HG03025 (cell line): ENCODE data around the gene TNRC6C.
"Not testable (repeated sequence)": the region's sequence is repeated elsewhere in the genome, so short reads cannot be mapped to it uniquely, and the experiment has no call there.

ENCODE experiments used
- ATAC-seq: cut with Tn5 transposase; IDR thresholded peaks from one replicate; pipeline ENCODE4 v1.9.1; 2021; ENCODE audit warnings: mild to moderate bottlenecking, moderate library complexity; ENCODE audit not compliant: unreplicated experiment, low FRiP score

Gene TNRC6C

DNA sequence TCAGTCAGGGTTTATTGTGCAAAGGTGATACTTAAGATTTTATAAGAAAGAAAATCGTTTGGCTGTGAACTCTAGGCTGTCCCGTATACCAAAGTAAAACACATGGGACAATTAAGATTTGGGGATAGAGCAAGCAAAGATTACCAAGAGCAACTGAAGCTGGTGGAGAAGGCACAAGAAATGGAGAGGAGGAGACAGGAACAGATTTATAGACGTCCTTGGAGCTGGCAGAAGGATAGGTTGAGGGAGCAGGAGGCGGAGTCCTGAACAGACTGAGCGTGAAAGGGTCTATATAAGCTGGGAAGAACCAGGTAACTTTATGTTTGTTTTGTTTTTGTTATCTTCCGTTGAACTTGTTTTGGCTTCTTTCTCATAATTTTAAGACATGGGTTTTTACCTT lies 3.8 kb downstream of the TNRC6C start:
- no peak for ATAC-seq

DNA sequence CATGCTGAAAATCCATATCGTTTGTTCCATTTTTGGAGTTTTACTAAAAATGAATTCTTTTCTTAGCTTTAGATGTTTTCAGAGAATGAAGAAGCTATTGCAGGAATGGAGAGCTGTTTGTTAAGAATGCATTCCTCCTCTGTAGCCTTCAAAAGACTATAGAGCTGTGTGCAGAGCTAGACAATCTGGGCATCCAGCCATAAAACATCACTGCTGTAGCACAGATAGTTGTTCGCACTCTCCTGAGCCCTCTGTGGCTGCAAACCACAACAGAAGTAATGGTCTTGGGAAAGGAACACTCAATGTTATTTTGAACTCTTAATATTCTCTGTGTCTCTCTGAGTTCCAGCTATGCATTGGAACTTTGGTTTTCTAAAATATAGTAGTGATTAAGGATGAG lies 4.9 kb downstream of the TNRC6C start:
- ATAC-seq = no peak

DNA sequence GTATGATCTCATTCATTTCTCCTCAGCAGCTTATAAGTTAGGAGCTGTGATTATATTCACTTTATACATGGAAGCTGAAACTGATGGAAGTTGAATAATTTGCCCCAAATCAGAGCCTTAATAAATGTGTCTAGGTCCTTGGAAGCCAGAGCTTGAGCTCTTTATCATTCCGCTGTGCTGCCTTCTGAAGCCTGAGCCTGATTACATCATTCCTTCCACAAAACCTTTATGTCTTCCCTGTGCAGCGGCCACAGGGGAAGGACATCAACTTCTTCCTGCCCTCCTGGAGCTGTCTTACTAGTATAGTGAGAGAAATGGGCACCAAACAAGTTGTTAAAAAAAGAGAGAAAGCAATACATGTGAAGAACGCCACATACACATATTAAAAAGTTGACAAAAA lies 6.8 kb downstream of the TNRC6C start:
- ATAC-seq = no peak

DNA sequence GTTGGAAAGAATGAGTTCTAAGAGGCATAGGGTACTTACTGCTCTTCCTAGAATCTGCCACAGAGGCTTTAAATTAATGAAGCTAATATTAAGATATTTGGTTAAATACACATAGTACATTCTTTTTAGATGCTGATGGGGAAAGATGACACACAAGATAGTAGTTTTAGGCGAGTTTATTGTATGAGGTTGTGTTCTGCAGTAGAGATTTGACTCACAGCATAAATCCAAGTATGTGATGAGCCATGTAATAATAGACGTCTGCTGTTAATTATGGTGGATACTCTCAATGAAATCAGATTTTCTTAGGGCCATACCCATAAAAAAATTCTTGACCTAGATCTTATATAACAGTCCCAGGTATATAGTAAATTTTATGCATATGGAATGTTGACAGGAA lies 8.0 kb downstream of the TNRC6C start:
- no peak for ATAC-seq

DNA sequence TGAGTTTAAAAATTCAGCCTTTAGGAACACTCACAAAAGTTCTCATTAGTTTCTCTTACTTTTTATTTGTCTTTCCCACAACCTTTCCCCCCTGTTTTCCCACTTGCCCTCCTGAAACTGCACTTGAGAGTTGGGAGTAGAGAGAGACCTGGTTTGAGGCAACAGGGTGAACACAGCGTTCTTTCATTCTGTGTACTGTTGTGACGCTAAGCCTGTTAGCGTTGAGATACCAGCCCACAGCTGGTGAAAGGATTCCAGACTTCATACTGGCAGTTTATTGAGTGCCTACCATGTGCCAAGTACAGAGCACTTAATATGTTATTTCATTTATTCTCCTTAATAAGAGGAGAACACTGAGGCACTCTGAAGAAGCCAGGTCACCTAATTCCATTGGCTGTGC lies 10.3 kb downstream of the TNRC6C start:
- no peak for ATAC-seq

DNA sequence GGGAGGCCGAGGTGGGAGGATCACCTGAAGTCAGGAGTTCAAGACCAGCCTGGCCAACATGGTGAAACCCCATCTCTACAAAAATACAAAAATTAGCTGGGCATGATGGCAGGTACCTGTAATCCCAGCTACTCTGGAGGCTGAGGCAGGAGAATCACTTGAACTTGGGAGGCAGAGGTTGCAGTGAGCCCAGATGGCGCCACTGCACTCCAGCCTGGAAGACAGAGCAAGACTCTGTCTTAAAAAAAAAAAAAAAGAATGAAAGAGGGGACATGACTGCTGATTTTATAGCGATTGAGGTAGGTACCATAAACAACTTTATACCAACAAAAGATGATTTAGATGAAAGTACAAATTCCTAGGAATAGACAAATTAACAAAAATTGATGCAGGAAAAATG lies 13.8 kb downstream of the TNRC6C start:
- ATAC-seq = not testable (repeated sequence)

DNA sequence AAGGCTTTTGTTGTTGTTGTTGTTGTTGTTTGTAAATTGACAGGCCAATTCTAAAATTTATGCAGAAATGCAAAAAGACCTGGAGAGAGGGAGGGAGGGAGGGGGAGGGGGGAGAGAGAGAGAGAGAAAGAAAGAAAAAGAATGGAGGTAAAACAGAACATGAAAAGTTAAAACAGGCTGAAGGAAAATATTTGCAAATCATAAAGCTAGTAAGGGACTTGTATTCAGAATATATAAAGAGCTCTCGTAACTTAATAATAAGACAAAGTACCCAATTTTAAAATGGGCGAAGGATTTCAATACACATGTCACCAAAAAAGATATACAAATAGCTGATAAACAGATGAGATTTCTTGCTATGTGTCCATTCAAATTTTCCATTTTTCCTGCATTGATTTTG lies 15.4 kb downstream of the TNRC6C start:
- ATAC-seq = no peak

DNA sequence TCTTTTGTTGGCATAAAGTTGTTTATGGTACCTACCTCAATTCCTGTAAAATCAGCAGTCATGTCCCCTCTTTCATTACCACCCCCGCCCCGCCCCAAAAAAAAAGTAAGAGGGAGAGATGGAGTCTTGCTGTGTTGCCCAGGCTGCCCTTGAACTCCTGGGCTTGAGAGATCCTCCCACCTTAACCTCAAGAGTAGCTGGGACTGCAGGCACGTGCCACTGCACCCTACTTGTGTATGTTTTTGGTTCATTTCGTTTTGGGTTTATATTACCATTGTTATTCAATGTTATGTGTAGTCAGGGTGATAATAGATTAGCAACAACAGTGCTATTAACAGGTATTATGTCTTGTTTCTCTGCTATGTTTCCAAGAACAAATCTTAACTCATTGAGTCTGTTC lies 15.9 kb downstream of the TNRC6C start:
- ATAC-seq = no peak

DNA sequence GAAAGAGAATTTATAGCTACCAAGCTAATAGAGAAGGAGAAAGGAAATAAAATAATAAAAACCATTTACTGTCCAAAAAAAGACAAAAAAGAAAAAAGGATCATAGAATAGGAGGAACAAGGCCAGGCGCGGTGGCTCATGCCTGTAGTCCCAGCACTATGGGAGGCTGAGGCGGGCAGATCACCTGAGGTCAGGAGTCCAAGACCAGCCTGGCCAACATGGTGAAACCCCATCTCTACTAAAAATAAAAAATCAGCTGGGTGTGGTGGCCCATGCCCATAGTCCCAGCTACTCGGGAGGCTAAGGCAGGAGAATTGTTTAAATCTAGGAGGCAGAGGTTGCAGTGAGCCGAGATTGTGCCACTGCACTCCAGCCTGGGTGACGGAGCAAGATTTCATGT lies 23.9 kb downstream of the TNRC6C start:
- ATAC-seq = not testable (repeated sequence)

DNA sequence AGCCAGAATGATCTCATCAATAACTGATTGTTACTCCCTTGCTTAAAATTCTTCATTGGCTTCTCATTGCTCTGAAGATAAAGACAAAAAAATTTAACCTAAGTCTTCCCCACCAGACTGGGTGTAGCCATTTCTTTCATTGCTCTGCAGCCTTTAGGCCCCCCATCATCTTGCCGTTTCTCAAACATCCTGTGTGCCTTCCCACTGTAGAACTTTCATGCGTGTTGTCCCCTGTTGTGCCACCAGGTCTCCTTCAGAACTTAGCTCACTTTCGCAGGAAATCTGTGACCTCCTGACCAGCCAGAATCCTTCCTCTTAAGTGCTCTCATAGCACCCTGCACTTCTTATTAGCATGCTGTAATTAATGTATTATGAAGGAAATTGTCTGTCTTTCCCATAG lies 31.8 kb downstream of the TNRC6C start:
- no peak for ATAC-seq

DNA sequence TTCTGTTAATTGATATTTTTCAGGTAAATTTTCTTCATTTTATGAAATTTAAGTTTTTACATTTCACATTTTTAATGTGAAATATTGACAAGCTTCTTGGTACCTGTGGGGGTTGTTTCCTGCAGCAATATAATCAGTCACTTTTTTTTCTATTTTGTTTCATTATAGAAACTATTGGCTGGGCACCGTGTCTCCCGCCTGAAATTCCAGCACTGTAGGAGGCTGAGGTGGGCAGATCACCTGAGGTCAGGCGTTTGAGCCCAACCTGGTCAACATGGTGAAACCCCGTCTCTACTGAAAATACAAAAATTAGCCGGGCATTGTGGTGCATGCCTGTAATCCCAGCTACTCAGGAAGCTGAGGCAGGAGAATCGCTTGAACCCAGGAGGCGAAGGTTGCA lies 35.2 kb downstream of the TNRC6C start:
- ATAC-seq = not testable (repeated sequence)

DNA sequence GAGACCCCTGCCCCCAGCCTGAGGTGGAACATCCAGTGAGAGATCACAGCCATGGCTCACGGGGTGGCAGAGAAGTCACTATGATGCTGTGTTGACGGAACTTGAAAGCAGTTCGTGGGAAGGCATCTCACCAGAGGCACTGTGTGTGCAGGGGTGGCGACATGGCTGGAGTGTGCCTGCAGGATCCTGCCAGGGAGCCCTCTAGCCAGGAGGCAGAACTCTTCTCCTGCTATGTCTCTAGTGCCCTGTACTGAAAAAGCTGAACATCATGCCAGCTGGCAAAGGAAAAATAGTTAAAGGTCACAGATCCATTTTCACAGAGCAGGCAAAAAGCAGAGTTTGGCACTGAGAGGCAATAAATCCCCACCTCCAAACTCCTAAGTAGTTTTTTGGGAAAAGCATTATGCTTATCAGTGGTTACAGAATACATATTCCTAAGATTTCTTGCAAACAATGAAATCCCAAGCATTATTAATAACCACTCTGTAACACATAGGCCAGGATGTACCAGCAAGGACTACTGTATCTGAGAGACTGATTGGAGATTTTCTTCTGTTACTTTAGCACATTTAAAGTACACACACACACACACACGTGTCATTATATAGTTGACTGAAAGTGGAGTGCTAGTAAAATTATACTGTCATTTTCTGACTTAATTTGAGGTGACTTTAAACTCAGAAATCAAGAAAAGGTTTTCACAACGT lies 36.8 kb downstream of the TNRC6C start:
- ATAC-seq = no peak

DNA sequence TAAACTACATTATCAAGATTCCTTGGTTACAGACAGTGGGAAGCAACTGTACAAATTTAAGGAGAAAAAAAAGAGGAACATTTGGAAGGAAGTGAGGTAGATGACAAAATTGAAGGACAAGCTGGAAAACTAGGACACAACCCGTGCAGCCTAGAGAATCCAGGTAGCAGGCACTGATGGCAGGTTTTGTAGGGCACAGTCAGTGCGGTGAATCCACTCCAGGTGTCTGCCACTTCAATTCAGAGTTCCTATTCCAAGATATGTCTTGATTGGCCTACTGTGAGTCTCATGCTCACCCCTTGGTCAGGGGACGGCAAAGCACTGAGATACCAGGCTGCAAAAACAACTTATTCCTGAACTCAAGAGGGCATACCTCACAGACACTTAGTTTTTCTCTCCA lies 37.8 kb downstream of the TNRC6C start:
- ATAC-seq = no peak

DNA sequence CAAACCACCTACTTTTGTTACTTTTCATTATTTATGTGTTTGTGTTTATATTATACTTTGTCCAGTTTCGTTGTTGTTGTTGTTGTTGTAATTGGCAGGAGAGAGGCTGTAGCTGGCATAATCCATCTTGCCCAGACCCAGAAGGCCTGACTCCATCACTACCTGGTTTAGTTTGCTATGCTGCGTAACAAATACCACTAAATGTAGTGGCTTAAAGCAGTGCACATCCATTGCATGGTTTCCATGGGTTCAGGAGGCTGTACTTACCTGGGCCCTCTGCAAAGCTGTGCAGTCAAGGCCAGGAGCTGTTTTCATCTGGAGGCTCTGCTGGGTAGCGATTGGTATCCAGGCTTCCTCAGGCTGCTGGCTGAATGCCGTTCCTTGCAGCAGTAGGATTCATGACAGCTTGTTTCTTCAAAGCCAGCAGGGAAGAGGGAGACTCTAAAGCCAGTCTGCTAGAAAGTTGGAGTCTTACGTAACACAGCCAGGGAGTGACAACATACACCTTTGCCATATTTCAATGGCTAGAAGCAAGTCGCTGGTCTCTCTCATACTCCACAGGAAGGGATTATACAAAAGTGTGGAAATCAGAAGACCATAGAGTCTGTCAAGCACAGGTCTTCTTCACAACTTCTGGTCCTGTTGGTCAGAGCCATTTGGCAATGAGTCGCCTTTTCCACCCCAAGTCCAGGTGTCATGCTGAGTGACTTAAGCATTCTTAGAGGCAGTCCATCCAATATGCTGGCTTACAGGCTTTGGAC lies 41.1 kb downstream of the TNRC6C start:
- ATAC-seq = no peak

DNA sequence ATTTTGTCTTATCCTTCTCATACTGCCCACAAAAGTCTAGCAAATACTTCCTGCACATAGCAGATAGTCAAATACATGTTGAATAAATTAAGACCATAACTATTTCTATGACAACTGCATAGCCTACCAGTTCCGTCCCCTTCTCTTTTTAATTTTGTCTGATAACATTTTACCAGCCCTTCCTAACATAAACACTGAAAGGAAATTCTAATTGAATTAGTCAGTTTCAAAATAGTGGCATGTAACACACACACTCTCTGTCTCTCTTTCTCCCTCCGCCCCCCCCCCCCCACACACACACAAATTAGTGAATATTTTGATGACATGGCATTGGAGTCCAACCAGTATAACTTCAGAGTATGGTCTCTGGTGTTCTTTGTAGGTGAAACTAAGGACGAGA lies 41.8 kb downstream of the TNRC6C start:
- ATAC-seq = no peak

DNA sequence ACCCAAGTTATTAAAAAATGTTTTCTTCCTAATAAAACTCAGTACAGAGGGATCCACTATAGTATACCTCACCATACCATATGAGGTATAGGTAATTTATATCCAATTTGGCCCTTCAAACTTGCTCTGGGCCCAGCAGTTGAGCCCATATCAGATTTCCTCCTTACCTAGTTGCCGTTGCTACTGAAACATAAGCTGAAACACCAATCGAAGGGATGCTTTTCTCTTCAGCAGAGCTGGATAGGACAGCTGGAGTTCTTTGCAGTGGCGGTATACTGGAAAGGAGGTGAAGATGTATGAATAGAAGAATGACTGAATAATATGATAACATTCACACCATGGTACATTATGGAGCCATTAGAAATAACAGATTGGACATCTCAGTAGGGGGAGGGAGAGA lies 42.7 kb downstream of the TNRC6C start:
- no peak for ATAC-seq

DNA sequence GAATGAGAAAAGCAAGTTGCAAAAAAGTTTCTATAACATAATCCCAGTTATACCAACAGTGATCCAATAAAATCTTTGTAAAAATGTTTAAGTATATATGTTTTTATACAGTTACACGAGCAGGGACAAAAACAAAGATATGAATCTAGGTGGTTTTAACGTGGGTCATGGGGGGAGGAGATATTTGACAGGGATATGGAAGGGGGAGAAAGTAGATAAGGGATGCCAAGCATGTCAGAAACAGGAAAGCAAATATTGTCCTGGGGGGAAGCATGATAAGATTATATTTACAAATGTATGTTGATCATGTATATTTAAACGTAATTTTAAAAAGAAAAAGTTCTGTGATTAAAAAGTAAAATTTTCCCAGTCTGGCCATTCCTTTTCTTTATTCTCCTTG lies 43.1 kb downstream of the TNRC6C start:
- no peak for ATAC-seq

DNA sequence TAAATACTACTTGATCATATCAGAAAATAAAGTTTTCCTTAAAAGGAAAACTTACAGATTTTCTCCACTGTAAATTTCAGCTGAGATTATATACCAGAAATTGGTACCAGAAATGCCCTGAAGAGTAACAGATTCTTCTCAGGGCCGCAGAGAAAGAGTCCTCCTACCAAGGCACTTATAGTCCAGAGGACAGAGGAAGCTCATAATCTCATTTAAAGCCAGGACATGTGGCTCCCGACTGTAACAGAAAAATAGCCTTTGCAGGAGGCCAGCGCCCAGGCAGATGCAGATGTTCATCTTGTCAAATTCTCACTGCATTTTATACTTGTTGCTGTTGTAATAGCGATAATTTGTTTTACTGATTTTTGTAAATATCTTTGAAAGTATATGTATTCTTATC lies 43.7 kb downstream of the TNRC6C start:
- ATAC-seq = no peak

DNA sequence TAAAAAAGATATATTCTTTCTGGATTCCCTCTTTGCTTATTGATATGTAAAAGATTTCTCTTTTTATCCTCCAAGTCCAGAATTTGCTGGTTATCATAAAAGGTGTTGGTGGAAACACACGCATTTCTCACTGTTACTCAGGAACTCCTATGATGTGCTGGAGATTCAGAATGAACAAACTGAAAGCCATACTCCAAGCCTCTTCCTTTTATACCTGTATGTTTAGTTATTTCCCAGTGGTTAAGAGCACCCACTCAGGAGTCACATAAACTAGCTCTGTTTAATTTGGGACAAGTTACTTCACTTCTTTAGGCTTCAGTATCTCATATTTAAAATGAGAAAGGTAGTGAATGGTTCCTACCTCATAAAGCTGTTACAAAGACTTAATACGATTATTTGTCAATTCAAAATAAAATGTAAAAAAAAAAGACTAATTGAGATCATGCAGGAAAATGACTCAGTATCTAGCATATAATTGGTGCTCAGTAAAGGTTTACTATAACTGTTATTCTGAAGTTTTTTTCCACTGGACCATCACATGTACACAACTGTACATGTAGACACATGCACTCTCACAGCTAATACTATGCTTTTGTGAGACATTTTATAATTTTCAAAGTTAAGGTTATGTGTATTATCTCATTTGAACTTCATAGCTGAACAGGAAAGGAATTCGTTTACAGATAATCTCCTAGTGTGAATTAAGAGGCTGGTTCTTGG lies 47.1 kb downstream of the TNRC6C start:
- no peak for ATAC-seq

DNA sequence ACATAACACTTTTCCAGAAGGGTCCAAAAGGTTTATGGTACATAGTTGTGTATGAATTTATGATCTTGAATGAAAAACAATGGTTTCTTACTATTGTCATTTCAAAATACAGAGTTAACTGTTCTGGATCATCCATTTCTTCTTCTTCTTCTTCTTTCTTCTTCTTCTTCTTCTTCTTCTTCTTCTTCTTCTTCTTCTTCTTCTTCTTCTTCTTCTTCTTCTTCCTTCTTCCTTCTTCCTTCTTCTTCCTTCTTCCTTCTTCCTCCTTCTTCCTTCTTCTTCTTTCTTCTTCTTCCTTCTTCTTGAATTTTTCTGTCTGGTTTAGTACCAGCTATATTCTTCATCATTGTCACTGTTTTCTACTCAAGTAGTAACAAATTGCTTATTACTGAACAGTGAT lies 47.8 kb downstream of the TNRC6C start:
- no peak for ATAC-seq

DNA sequence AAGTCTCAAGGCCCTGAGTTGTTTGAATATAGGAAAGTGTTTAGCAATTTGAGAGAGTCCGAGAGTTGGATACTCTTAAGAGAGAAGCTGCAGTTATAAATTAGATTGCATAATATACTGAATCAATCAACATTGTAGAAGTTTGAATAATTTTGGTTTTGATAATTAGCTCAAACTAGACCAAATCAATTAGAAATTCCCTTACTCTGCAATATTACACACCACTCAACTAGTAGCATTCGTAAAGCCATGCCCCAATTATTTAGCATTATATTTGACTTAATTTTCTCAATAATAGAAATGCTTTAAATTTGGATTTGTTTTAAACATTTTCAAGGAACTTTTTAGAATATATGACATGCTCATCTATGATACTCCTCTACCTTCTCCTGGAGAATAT lies 49.1 kb downstream of the TNRC6C start:
- no peak for ATAC-seq

DNA sequence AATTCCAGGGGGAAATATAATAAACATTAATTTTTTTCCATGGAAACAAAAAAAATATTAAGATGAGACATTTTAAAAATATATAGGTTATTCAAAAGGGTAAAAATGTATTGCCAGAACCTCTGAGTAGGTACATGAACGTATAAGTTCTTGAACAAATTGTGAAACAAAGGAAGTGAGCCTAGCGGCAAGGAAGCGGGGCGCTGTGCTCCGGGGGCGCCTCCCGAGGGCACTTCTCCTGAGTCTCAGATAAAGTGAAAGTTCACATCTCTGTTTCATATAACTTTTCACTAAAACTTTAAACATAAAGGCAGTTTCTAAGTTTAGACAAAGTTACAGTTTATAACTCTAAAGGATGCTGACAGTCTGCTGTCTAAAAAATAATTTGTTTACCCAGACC lies 52.3 kb downstream of the TNRC6C start:
- ATAC-seq = no peak
